Peyer's patch (tissue), 4 donors: Measurements from ENCODE around the gene SWT1.

Experiments used
- POLR2A ChIP-seq, 2 donors: fragments of 450-650 bp; IDR thresholded peaks; one replicate each; pipeline ENCODE4 v1.5.1; 2017; ENCODE audit warnings: antibody characterized with exemption in 2 of 2, mild to moderate bottlenecking in 2 of 2, moderate library complexity in 2 of 2
- TF ChIP-seq, protein P1 (sequence below), 6 experiments: fragments of 450-650 bp in 4 of 6; fragments of 200-600 bp in 2 of 6; sonication (generic) in 1 of 6; IDR thresholded peaks; one replicate each; pipeline ENCODE4 v1.5.1; 2017 to 2019; ENCODE audit warnings: antibody characterized with exemption in 6 of 6, mild to moderate bottlenecking in 3 of 6, moderate library complexity in 1 of 6

- TF ChIP-seq, protein P1, sequence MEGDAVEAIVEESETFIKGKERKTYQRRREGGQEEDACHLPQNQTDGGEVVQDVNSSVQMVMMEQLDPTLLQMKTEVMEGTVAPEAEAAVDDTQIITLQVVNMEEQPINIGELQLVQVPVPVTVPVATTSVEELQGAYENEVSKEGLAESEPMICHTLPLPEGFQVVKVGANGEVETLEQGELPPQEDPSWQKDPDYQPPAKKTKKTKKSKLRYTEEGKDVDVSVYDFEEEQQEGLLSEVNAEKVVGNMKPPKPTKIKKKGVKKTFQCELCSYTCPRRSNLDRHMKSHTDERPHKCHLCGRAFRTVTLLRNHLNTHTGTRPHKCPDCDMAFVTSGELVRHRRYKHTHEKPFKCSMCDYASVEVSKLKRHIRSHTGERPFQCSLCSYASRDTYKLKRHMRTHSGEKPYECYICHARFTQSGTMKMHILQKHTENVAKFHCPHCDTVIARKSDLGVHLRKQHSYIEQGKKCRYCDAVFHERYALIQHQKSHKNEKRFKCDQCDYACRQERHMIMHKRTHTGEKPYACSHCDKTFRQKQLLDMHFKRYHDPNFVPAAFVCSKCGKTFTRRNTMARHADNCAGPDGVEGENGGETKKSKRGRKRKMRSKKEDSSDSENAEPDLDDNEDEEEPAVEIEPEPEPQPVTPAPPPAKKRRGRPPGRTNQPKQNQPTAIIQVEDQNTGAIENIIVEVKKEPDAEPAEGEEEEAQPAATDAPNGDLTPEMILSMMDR (IDR thresholded peaks at IDR 0.05) = no peak
- no peak for TF ChIP-seq POLR2A (IDR thresholded peaks at IDR 0.05)
Observed at GRCh38 chr1:185257950-185258208, 100.9 kb downstream of the SWT1 start.
